H1 (cell line): Measurements from ENCODE around the gene NEUROD4. TPM values are rescaled to one million over a fixed set of nuclear protein-coding genes. Genes with fewer than 3 reads are reported as not detected.

ENCODE experiments used
- CREB1 ChIP-seq: IDR thresholded peaks from 2 replicates; pipeline ENCODE4 v1.6.1; 2012; ENCODE audit warnings: inconsistent platforms
- JUND ChIP-seq: IDR thresholded peaks from 2 replicates; pipeline ENCODE4 v1.6.1; 2011; ENCODE audit warnings: mild to moderate bottlenecking, improper control_type of control experiment, low read length
- ZNF274 ChIP-seq: IDR thresholded peaks from 2 replicates; pipeline ENCODE4 v1.7.0; 2012; ENCODE audit warnings: low read length, borderline replicate concordance; ENCODE audit errors: extremely low read depth
- polyA plus RNA-seq, 7 experiments: library from polyadenylated mRNA; depleted of rRNA in 3 of 7; stranded (reverse) in 5 of 7; unstranded in 2 of 7; fragments of >200 nt in 5 of 7; fragments of 200-250 nt in 2 of 7; gene quantifications; 1 replicate in 5 of 7; 2 replicates in 1 of 7; 4 replicates in 1 of 7; pipeline versions ENCODE4 v1.2.1 to v1.2.3, GENCODE V29; 2011 to 2013; ENCODE audit warnings: missing spikeins in 2 of 7, mixed read lengths in 2 of 7
- total RNA-seq: library from RNA; stranded (reverse); fragmentation: NEBNext Ultra II Directional; extraction: Animal tissue kit (Norgen Biotek cat#: 25700); gene quantifications from 2 replicates; pipeline ENCODE4 v1.2.1, GENCODE V29; 2021

NEUROD4 gene
- total and polyA plus RNA-seq, 2 of the 8 experiments (the other 6 are each of a cell fraction or from before 2014, with no cell fraction given) = not detected

GRCh38 chr12:55057481-55057880 is 37.7 kb downstream of the NEUROD4 start (continued):
- no peak for TF ChIP-seq ZNF274
- no peak for TF ChIP-seq JUND
- TF ChIP-seq CREB1 = no peak
